ENCODE data around the gene ZNF292. TPM values are rescaled to one million over a fixed set of nuclear protein-coding genes. Genes with fewer than 3 reads are reported as not detected.
A peak's percentile ranks its signal among the peaks of the same experiment; 100 is the strongest.

The ZNF292 gene
- total RNA-seq, 1 donor, result 34.7 TPM

- peak; percentile 10 for DNase-seq (ENCODE audit: low read depth)
- no peak overlapping the region for H3K4me3 ChIP-seq (ENCODE audit: low read depth, low read length)
- TF ChIP-seq, protein P1, sequence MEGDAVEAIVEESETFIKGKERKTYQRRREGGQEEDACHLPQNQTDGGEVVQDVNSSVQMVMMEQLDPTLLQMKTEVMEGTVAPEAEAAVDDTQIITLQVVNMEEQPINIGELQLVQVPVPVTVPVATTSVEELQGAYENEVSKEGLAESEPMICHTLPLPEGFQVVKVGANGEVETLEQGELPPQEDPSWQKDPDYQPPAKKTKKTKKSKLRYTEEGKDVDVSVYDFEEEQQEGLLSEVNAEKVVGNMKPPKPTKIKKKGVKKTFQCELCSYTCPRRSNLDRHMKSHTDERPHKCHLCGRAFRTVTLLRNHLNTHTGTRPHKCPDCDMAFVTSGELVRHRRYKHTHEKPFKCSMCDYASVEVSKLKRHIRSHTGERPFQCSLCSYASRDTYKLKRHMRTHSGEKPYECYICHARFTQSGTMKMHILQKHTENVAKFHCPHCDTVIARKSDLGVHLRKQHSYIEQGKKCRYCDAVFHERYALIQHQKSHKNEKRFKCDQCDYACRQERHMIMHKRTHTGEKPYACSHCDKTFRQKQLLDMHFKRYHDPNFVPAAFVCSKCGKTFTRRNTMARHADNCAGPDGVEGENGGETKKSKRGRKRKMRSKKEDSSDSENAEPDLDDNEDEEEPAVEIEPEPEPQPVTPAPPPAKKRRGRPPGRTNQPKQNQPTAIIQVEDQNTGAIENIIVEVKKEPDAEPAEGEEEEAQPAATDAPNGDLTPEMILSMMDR (IDR thresholded peaks at IDR 0.05; ENCODE audit: insufficient read depth, low read length), result peak; percentile 5
Measured at GRCh38 chr6:87277123-87277522, 121.8 kb downstream of the ZNF292 start.

GRCh38 chr6:87279196-87279595, 123.8 kb downstream of the ZNF292 start:
- no peak overlapping the region for H3K4me3 ChIP-seq (ENCODE audit: low read depth, low read length)
- TF ChIP-seq, protein P1 (IDR thresholded peaks at IDR 0.05; ENCODE audit: insufficient read depth, low read length), result no peak
- DNase-seq (ENCODE audit: low read depth), result no peak

DNA sequence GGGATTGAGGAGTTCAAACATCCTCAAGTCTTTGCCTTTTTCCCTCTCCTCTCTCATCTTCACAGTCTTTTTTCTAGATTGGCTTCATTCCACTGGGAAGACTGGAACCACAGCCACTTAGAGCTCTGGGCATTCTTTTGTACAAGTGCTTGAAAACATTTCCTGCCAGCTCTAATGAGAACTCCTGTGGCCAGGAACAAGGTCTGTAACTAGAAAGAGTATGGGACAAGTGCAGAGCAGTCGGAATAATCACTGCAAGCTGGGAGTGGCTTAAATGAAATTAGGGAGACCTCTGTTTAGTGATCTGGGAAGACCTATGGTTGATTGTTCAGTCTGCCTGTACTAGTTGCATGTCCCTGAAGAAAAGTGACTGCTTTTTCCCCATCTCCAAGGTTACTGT, 126.1 kb downstream of the ZNF292 start:
- TF ChIP-seq, protein P1 (IDR thresholded peaks at IDR 0.05; ENCODE audit: insufficient read depth, low read length), result no peak
- peak; percentile 8 for DNase-seq (ENCODE audit: low read depth)
- no peak overlapping the region for H3K4me3 ChIP-seq (ENCODE audit: low read depth, low read length)

- peak; percentile 30 for DNase-seq (ENCODE audit: low read depth)
- no peak overlapping the region for H3K4me3 ChIP-seq (ENCODE audit: low read depth, low read length)
- TF ChIP-seq, protein P1 (IDR thresholded peaks at IDR 0.05; ENCODE audit: insufficient read depth, low read length), result no peak
Measured at GRCh38 chr6:87282743-87283142, 127.4 kb downstream of the ZNF292 start.

DNA sequence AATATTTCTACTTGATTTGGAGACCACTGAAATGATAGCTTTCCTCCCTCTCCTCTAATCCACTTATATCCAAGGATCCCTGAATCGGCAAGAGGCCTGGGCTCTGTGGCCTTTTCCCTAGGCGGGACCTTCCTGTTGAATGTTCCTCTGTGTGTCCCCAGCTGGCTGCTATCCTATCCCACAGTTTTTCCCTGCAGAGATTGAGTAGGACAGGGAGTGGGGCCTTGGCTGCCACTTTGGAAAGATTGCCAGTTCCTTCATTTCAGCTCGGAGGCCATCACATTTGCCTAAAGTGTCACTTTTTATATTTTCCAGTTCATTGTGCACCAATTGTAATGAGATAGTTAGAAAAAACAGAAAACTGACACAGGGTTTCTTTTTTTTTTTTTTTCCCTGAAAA, 128.1 kb downstream of the ZNF292 start:
- TF ChIP-seq, protein P1 (IDR thresholded peaks at IDR 0.05; ENCODE audit: insufficient read depth, low read length), result no peak
- no peak for DNase-seq (ENCODE audit: low read depth)
- no peak overlapping the region for H3K4me3 ChIP-seq (ENCODE audit: low read depth, low read length)

DNA sequence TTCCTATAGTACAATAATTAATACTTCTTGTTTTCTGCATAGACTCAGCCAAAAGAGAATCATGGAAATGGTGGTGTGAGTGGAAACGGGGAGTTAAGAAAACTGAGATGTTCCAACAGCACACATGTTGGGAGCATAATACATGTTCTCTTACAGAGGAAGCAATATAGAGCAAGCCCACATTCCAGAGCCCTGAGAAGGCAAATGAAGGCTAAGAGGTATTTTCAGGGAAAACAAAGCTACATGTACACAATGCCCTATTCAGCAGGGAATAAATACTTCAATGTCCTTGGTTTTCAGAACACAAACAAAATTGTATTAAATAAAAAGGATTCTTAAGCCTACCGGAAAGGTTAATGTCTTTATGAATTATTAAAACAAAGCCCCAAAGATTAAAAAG, 131.9 kb downstream of the ZNF292 start:
- H3K4me3 ChIP-seq (ENCODE audit: low read depth, low read length), result no peak overlapping the region
- TF ChIP-seq, protein P1 (IDR thresholded peaks at IDR 0.05; ENCODE audit: insufficient read depth, low read length), result no peak
- DNase-seq (ENCODE audit: low read depth), result no peak

GRCh38 chr6:87289571-87289970, 134.2 kb downstream of the ZNF292 start:
- DNase-seq (ENCODE audit: low read depth), result no peak
- no peak overlapping the region for H3K4me3 ChIP-seq (ENCODE audit: low read depth, low read length)
- TF ChIP-seq, protein P1 (IDR thresholded peaks at IDR 0.05; ENCODE audit: insufficient read depth, low read length), result no peak
